Thoracic aorta (tissue), 2 donors: ENCODE results near the gene NDUFAB1. TPM values are rescaled to one million over a fixed set of nuclear protein-coding genes. Genes with fewer than 3 reads are reported as not detected.
"Not testable (repeated sequence)": the region's sequence is repeated elsewhere in the genome, so short reads cannot be mapped to it uniquely, and the experiment has no call there.

Experiments
- ATAC-seq: fragments of 150-250 bp; one replicate; pipeline ENCODE4 v1.8.0; 2017; ENCODE audit warnings: low read depth; ENCODE audit not compliant: insufficient number of reproducible peaks, low FRiP score
- DNase-seq: peaks from one replicate; pipeline ENCODE4 v3.0.0-alpha.2; 2020; ENCODE audit warnings: low spot score
- H3K27ac ChIP-seq, 2 donors: fragments of 200-600 bp; sonication (generic); 1 replicate in 1 of 2; 2 replicates in 1 of 2; pipeline ENCODE4 v1.5.1; 2016; ENCODE audit warnings: mild to moderate bottlenecking in 2 of 2, moderate library complexity in 2 of 2
- H3K27me3 ChIP-seq: fragments of 200-600 bp; sonication (generic); replicated peaks from 2 replicates; pipeline ENCODE4 v1.6.0; 2016; ENCODE audit warnings: mild to moderate bottlenecking; ENCODE audit not compliant: insufficient read depth
- H3K36me3 ChIP-seq: fragments of 200-600 bp; sonication (generic); one replicate; pipeline ENCODE4 v1.5.1; 2016
- H3K4me1 ChIP-seq, 2 donors: fragments of 200-600 bp; sonication (generic); 1 replicate in 1 of 2; 2 replicates in 1 of 2; pipeline versions ENCODE4 v1.5.1 to v1.6.0; 2016; ENCODE audit warnings: low read depth in 2 of 2, mild to moderate bottlenecking in 1 of 2; ENCODE audit not compliant: control insufficient read depth in 1 of 2
- H3K4me3 ChIP-seq: fragments of 200-600 bp; sonication (generic); 2 replicates; pipeline ENCODE4 v1.5.1; 2016; ENCODE audit warnings: mild to moderate bottlenecking
- H3K9me3 ChIP-seq: fragments of 200-600 bp; sonication (generic); 2 replicates; pipeline ENCODE4 v1.5.1; 2016
- total RNA-seq, 2 donors: library from RNA; depleted of rRNA; stranded (reverse); fragments of >200 nt; gene quantifications; one replicate each; pipeline versions ENCODE4 v1.1.0 to v1.2.3, GENCODE V29; 2016
- TF ChIP-seq, protein P1 (sequence below): fragments of 200-600 bp; sonication (generic); IDR thresholded peaks from one replicate; pipeline ENCODE4 v1.5.1; 2019; ENCODE audit warnings: antibody characterized with exemption

NDUFAB1 gene
- total RNA-seq, 2 donors from 2014 or later, result 48.7 to 63.1 TPM

DNA sequence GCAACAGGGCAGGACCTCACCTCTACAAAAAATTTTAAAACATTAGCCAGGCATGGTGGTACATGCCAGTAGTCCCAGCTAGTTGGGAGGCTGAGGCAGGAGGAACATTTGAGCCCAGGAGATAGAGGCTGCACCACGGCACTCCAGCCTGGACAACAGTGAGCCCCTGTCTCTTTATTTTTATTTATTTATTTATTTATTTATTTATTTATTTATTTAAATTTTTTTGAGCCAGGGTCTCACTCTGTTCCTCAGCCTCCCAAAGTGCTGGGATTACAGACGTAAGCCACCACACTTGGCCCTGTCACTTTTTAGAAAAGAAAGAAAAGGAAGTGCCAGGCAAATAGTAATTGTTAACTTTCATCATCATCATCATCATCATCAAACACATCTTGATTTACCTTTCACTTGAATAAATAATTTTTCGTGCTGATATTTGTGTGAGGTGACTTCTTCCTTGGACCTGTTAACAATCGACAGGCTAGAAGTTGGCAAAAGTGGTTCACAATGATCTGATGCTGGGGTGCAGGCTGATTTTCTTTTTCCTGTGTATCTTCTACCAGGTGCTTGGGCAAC lies 38.4 kb upstream of the NDUFAB1 start:
- no peak for DNase-seq
- Histone ChIP-seq H3K9me3 (no peaks in the 10 kb centered on the region), H3K36me3 (peaks cover 10% of the 10 kb centered on the region), H3K4me3 (no peak overlapping the region), H3K27me3 (no peaks in the 10 kb centered on the region), H3K4me1 (no peaks in the 10 kb centered on the region), H3K27ac (no peak overlapping the region)
- no peak for ATAC-seq
- TF ChIP-seq, protein P1, sequence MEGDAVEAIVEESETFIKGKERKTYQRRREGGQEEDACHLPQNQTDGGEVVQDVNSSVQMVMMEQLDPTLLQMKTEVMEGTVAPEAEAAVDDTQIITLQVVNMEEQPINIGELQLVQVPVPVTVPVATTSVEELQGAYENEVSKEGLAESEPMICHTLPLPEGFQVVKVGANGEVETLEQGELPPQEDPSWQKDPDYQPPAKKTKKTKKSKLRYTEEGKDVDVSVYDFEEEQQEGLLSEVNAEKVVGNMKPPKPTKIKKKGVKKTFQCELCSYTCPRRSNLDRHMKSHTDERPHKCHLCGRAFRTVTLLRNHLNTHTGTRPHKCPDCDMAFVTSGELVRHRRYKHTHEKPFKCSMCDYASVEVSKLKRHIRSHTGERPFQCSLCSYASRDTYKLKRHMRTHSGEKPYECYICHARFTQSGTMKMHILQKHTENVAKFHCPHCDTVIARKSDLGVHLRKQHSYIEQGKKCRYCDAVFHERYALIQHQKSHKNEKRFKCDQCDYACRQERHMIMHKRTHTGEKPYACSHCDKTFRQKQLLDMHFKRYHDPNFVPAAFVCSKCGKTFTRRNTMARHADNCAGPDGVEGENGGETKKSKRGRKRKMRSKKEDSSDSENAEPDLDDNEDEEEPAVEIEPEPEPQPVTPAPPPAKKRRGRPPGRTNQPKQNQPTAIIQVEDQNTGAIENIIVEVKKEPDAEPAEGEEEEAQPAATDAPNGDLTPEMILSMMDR, result no peak

DNA sequence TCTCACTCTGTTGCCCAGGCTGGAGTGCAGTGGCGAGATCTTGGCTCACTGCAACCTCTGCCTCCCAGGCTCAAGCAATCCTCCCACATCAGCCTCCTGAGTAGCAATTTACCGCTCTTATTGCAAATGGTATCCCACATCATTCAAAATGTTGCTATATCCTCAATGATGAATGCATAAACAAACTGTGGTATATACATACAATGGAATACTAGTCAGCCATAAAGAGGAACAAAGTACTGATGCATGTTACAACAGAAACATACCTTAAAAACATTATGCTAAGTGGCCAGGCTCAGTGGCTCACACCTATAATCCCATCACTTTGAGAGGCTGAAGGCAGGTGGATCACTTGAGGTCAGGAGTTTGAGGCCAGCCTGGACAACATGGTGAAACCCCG lies 35.8 kb upstream of the NDUFAB1 start:
- H3K36me3 ChIP-seq, result peaks cover 23% of the 10 kb centered on the region

DNA sequence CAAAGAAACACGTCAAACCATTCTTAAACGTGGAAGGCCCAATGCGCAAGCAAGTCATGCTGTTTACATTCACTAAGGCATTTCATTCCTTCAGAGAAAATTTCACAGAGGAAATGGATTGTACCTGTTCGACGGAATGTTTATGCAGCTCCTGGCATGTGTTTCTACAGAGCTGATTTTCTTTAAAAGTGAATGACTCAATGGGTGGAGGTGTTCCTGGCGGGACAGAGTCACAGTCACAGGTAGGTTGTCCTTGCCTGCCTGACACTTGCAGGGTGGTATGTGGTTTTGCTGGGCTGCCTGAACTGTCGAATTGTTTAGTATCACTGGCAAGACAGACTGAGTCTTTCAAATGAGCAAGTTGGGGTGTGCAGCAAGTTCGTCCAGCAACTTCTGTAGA lies 33.4 kb upstream of the NDUFAB1 start:
- TF ChIP-seq, protein P1, result no peak
- DNase-seq (no peak), ATAC-seq (no peak)
- no peaks in the 10 kb centered on the region for H3K9me3 ChIP-seq
- no peaks in the 10 kb centered on the region for H3K4me1 ChIP-seq
- H3K27me3 ChIP-seq, result no peaks in the 10 kb centered on the region
- H3K36me3 ChIP-seq, result peaks cover 28% of the 10 kb centered on the region
- H3K27ac ChIP-seq, result no peak overlapping the region
- no peak overlapping the region for H3K4me3 ChIP-seq

More for the DNA sequence above, 35.8 kb upstream of the NDUFAB1 start:
- not testable (repeated sequence) for H3K4me1 ChIP-seq, ATAC-seq, H3K27ac ChIP-seq, H3K27me3 ChIP-seq, H3K4me3 ChIP-seq, DNase-seq, H3K9me3 ChIP-seq

DNA sequence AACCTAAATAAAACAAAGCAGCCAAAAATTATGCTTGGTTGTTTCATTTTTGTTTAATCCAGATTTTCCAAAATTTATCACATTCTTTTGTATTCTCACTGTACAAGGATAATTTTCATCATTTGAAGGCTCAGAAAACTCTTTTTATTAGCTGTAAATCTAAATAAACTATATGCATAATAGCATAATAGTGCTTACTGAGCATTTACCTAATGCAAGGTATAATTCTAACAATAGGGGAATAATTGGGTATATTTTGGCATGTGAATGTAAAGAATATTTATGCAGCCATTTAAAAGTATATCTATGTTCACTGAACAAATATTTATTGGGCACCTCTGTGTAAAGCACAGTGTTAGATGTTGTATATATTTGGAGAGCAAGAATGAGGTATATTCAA lies 28.0 kb upstream of the NDUFAB1 start:
- Histone ChIP-seq H3K27ac (no peak overlapping the region), H3K27me3 (no peaks in the 10 kb centered on the region), H3K4me3 (no peak overlapping the region), H3K9me3 (no peaks in the 10 kb centered on the region), H3K4me1 (no peaks in the 10 kb centered on the region), H3K36me3 (peaks cover 46% of the 10 kb centered on the region)
- TF ChIP-seq, protein P1, result no peak
- ATAC-seq (no peak), DNase-seq (no peak)

DNA sequence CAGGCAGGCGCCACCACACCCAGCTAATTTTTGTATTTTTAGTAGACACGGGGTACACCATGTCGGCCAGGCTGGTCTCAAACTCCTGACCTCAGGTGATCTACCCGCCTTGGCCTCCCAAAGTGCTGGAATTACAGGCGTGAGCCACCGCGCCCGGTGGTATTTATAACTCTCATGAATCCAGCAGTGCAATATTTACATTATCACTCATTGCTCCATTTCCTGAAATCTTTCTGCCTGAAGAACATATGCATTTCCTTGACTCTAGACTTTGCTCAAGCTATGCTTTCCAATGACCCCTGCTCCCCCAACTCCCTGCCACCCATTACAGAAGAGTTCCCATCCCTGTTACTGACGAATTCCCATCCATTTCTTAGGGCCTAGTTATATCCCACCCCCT lies 19.7 kb upstream of the NDUFAB1 start:
- Histone ChIP-seq H3K4me1 (no peaks in the 10 kb centered on the region), H3K4me3 (no peak overlapping the region), H3K27me3 (no peaks in the 10 kb centered on the region), H3K27ac (no peak overlapping the region), H3K36me3 (peaks cover 13% of the 10 kb centered on the region), H3K9me3 (no peaks in the 10 kb centered on the region)
- TF ChIP-seq, protein P1, result no peak
- ATAC-seq (no peak), DNase-seq (no peak)

DNA sequence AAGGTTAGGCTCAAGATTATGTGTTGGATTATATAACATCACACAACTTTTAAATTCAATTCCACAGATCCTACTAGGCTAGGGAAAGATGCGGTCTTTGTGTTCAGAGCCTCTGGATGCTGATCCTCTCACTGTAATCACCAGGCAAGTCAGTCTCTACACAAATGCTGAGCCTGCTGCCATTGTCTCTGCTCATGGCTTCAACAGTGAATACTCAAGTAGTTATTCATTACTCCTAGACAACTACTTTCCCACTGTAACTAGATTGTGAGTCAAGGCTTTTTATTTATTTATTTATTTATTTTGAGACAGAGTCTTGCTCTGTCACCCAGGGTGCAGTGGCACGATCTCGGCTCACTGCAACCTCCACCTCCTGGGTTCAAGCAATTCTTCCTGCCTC lies 15.8 kb upstream of the NDUFAB1 start:
- TF ChIP-seq, protein P1, result no peak
- Histone ChIP-seq H3K27me3 (no peaks in the 10 kb centered on the region), H3K27ac (no peak overlapping the region), H3K4me1 (no peaks in the 10 kb centered on the region), H3K36me3 (peaks cover 6% of the 10 kb centered on the region), H3K9me3 (no peaks in the 10 kb centered on the region), H3K4me3 (no peak overlapping the region)
- DNase-seq (no peak), ATAC-seq (no peak)

DNA sequence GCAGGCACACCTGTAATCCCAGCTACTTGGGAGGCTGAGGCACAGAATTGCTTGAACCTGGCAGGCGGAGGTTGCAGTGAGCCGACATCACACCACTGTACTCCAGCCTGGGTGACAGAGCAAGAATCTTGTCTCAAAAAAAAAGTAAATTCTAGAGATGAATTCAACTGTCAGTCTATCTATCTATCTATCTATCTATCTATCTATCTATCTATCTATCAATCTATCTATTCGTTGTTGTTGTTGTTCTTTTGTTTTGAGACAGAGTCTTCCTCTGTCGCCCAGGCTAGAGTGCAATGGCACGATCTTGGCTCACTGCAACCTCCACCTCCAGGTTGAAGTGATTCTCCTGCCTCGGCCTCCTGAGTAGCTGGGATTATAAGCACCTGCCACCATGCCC lies 14.8 kb upstream of the NDUFAB1 start:
- not testable (repeated sequence) for ATAC-seq, H3K4me1 ChIP-seq, H3K36me3 ChIP-seq

More for the DNA sequence above, 14.8 kb upstream of the NDUFAB1 start:
- H3K27me3 ChIP-seq, H3K9me3 ChIP-seq, H3K27ac ChIP-seq, H3K4me3 ChIP-seq, DNase-seq: not testable (repeated sequence)
